Parietal lobe (tissue), 1 donor: ENCODE results near the gene DHRS1. TPM values are rescaled to one million over a fixed set of nuclear protein-coding genes. Genes with fewer than 3 reads are reported as not detected.

Experiments
- total RNA-seq: library from RNA; depleted of rRNA; stranded (reverse); fragments of >200 nt; gene quantifications from one replicate; pipeline ENCODE4 v1.2.3, GENCODE V29; 2014

DHRS1 gene
- 13.8 TPM for total RNA-seq

DNA sequence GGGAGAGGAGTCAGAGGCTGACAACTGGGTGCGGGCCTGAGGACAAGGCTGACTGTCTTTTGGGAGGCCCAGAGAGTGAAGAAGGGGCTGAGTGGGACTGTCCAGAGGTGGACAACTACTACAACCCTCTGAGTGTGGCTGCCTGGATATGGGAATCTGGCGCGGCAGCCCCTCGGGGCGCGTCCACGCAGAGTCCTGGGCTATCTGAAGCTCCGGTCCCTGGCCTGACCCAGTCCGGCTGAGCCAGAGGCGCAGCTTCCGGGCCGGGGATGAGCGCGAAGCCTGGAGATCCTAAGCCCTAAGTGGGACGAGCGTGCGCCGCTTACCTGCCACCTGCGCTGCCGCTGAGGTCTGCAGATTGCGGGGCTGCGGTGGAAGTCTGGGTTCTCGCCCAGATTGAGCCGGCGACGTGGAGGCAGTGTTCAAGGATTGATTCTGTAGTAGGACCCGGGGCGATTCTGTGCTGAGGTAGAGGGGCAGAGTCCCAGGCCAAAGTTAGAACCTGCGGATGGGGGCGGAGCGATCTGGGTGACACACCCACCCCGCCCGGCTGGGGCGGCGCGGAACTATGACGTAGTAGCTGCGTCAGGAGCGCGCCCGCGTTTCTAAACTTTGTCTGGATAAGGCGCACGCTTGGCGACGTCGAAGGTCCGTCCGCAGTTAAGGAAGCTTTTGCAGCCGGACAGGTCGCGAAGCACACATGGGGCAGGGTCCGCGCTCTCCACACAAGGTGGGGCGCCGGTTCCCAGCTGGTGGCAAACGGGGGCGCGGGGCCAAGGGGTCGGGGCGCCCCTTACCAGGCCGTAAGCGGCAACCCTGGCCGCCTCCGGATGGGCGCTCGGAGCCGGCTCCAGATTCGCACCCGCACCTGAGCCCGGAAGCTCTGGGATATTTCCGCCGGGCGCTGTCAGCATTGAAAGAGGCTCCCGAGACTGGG is at the start of gene DHRS1, which contains the start of gene NOP9:
Gene DHRS1, minus strand, starts transcription at position 526 of the 937 bp plus-strand sequence. CDS start 674 bp downstream, outside the sequence.
Gene NOP9, plus strand, starts transcription at position 596 of the 937 bp plus-strand sequence. Its CDS starts 105 bp downstream, at position 701.

DNA sequence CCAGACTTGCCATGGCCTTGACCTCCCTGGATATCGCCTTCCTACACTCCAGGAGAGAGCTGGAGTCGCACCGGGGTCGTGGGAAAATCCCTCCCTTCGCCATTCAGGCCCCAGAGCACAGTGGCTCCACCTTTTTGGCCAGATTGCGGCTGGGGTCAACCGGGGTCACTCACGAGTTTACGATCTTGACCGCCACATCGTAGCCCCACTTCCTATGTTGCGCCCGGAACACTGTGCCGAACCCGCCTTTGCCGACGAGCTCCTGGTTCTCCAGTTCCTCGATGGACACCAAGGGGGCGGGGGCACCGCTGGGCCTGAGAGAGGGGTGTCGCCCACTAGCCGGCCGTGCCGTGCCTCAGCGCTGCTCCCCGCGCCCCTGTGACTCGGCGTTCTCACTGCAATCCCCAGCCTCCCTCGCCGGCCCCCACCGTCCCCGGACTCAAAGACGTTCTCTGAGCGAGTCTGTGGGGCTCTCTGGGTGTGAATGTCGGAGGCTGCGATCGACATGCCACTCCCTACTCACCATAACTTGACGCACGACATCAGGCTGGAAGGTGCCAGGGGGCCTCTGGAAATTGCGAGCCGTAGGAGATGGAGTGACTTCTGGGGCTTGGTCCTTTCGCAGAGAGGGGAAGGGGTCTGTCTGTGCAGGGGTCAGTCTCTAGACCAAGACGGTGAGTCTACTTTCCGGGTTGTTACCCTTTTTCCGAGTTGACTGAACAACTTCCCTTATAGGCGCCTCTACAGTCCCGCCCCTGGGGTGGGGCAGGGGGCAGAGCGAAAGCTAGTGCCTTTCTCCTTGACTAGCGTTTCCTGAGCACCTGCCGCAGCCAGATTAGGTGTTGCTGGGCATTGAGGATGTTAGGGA is 39.9 kb upstream of the DHRS1 start, which contains the start of gene RIPK3:
Gene RIPK3, minus strand, starts transcription at position 708 of the 868 bp plus-strand sequence. Its CDS starts 165 bp downstream, at position 543.

DNA sequence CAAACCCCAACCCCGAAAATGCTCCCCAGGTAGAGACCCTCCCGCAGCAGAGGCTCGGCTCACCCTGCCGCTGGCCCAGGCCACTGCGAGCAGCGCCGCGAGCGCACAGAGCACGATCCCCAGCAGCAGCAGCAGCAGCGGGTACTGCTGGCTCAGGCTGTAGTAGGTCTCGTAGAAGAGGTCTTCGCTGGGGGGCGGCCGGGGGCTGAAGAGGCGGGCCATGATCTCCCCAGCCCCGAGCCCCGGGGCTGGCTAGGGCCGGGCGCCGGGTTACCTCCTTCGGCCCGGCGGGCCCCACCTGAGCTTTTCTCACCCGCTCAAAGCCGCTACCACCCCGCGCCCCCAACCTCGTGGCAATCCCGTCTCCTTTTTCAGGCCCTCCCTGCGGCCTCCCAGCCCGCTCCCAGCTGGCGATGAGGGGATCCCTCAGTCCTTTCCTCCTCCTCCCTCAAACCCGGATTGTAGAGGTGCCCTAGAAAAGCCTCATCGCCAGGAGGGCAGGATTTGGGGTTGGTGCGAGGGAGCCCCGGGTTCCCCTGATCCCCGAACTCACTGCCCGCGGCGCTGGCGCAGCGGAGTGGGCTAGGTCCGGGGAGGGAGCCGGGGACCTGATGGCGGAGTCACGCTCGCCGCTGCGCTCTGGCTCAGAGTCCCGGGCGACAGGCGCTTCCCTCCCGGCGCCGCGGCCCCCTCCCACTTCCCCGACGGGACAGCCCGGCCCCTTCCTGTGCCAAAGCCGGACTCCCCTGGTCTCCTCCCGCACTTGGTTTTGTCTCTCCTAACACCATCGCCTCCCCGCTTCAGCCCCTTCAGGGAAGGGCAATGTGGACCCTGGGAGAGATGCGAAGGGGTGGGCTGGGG is 35.1 kb upstream of the DHRS1 start, which contains the start of gene ADCY4:
Gene ADCY4, minus strand, starts transcription at position 641 of the 861 bp plus-strand sequence. Its CDS starts 419 bp downstream, at position 222.

DNA sequence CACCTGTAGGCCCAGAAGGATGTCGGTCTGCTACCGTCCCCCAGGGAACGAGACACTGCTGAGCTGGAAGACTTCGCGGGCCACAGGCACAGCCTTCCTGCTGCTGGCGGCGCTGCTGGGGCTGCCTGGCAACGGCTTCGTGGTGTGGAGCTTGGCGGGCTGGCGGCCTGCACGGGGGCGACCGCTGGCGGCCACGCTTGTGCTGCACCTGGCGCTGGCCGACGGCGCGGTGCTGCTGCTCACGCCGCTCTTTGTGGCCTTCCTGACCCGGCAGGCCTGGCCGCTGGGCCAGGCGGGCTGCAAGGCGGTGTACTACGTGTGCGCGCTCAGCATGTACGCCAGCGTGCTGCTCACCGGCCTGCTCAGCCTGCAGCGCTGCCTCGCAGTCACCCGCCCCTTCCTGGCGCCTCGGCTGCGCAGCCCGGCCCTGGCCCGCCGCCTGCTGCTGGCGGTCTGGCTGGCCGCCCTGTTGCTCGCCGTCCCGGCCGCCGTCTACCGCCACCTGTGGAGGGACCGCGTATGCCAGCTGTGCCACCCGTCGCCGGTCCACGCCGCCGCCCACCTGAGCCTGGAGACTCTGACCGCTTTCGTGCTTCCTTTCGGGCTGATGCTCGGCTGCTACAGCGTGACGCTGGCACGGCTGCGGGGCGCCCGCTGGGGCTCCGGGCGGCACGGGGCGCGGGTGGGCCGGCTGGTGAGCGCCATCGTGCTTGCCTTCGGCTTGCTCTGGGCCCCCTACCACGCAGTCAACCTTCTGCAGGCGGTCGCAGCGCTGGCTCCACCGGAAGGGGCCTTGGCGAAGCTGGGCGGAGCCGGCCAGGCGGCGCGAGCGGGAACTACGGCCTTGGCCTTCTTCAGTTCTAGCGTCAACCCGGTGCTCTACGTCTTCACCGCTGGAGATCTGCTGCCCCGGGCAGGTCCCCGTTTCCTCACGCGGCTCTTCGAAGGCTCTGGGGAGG is 11.3 kb upstream of the DHRS1 start, which contains the start of gene LTB4R:
Gene LTB4R, plus strand, starts transcription at position 857 of the 959 bp plus-strand sequence. CDS start 4,150 bp downstream, outside the sequence.

DNA sequence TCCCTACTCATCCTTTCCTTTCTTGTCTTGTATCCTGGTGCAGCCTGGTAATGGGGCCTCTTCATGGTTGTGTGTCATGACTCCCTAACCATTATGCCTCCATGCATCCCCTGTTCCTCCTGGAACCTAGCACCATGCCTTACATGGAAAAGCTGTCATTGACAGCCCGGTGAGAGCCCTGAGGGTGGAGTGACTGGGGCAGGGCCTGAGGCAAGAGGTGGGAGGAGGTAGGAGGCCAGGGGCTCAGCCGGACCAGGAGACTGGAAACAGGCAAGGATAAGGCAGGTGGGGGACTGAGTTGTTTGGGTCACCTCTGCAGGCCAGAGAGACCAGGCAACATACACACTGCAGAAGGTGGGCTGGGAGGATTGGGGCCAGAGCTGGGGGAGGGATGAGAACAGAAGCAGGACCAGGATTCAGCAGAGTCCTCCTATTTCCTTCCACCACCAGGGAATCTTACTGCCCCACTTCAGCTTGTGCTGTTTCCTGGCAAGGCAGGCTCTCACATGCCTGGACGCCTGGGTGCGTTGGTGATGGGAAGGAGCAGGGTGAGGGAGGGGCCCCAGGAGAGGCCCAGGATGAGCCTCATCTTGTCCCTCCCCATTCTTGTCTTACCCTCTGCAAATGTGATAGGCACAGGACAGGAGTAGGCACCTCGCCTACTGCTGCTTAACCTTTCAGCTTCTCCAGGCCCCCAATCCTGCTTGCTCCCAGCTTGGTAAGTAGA is 10.1 kb upstream of the DHRS1 start, which contains the start of gene LTB4R2:
Gene LTB4R2, plus strand, starts transcription at position 603 of the 727 bp plus-strand sequence. CDS start 525 bp downstream, outside the sequence.

DNA sequence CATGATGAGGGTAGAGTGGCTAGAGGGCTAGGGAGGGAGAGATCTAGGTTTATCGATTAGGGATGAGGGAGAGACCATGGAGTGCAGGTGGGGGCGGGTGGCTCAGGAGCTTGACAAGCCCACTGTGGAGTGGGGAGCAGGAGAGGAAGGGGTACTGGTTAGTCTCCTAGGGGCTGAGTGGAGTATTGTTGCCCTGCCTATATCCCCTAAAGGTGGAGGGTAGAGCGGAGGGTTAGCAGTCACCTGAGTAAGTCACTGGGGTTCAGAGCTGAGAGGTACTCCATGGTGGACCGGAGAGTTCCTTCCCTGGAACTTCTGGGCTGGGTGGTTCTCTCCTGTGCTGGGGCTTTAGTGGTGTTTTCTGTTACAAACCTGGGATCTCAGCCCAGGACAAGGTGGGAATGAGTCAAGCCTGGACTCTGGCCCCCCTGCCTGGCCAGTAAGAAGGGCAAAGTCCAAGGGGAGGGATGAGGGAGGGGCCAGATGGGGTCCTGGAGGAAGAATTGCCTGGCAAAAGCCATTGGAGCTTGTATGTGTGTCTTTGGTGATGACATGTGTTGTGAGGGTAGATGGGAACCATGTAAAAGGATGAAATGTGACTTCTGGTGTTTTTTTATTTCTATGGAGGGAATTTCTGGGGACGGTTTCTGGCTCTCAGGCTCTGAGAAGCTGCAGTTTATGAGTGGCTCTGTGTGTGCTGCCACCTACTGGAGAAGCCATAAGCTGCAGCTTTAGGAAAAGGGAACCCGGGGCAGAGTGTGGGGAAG is 8.2 kb upstream of the DHRS1 start, which contains the start of gene CIDEB:
Gene CIDEB, minus strand, starts transcription at position 403 of the 767 bp plus-strand sequence. Its CDS starts 119 bp downstream, at position 284.

DNA sequence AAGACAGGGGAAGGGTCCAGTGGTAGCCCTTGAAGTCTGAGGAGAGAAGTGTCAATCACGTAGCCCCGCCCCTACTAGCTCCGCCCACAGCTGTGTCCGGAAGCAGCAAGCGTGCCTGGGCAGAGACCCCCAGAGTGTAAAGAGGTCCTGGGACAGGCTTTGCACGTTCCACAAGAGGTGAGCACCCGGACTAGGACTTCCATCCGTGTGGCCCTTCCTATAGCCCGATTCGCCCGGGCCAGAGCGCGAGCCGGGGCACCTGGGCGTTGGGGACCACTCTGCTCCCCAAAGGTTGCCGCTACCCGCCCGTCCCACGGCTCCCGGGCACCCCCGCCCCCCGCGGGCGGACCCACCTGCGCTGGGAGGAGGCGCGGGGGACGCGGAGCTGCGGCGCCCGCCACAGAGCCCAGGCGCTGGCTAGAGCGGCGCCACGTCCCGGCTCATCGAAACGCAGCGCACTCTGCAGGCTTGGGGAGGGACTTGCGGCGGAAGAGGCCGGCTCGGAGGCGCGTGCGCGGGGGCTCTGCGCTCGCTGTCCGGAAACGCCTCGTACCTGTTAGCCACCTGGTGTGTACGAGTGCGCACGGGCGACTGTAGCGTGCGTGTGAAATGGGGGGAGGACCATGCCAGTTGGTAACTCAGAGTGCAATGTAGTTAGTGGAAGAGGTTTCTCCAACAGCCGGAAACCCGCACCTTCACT is 28.3 kb downstream of the DHRS1 start, which contains the start of gene RABGGTA:
Gene RABGGTA, minus strand, starts transcription at position 464 of the 700 bp plus-strand sequence. CDS start 482 bp downstream, outside the sequence.

DNA sequence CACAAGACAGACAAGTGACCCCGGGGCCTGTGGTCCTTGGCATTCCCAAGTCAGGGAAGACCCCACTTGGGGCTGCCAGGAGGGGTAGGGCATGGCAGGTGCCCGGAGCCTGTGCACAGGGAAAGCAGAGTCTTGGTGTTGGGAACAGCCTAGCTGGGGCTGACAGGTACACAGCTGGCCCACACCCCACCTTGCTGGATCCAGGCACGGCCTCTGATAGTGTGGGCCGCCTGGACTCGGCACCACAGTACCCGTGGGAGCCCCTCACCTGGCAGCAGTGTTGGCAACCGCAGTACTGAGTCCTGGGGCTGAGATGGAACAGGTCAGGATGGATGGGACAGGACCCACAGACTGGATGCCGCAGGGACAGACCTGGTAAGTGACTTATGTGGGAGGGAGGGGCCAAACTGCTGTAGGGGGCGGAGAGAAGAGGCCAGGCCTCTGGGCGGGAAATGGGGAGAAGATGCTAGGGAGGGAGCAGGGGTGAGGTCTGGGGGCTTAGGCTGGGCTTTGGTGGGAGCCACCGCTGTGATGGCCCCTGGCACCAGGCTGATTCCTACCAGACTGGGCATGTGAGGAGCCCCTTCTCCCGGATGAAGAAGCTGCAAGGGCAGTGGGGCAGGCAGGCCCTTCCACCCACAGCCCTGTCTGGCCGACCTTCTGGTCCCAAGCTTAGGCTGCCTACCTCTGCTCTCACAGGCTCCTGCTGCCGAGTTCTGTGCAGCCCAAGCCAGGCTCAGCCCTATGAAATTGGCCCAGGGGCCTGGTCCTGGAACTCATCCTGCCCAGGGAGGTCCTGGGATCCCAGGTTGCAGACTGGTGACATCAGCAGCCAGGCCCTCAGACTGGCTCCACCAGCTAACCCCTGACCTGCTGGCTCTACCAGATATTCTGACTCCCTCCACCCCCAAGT is 36.5 kb downstream of the DHRS1 start, which contains the start of gene TGM1:
Gene TGM1, minus strand, starts transcription at position 357 of the 913 bp plus-strand sequence. CDS start 825 bp downstream, outside the sequence.

Other genes starting within 250 kb of the DHRS1 start
- 51.6 TPM for gene CARMIL3, start 247.8 kb downstream of the DHRS1 start, total RNA-seq
- 27.2 TPM for gene CPNE6, start 228.2 kb downstream of the DHRS1 start, total RNA-seq
- 2.2 TPM for gene PCK2, start 205.5 kb downstream of the DHRS1 start, total RNA-seq
- 64.2 TPM for gene DCAF11, start 185.0 kb downstream of the DHRS1 start, total RNA-seq
- gene NRL, start 184.8 kb downstream of the DHRS1 start, total RNA-seq: 2.2 TPM
- gene FITM1, start 169.1 kb downstream of the DHRS1 start, total RNA-seq: 0.94 TPM
- 23.2 TPM for gene PSME1, start 163.6 kb downstream of the DHRS1 start, total RNA-seq
- 10.0 TPM for gene EMC9, start 158.2 kb downstream of the DHRS1 start, total RNA-seq
- 22.2 TPM for gene PSME2, start 153.2 kb downstream of the DHRS1 start, total RNA-seq
- 38.5 TPM for gene RNF31, start 152.3 kb downstream of the DHRS1 start, total RNA-seq
- 17.5 TPM for gene IRF9, start 138.5 kb downstream of the DHRS1 start, total RNA-seq
- 33.8 TPM for gene REC8, start 127.7 kb downstream of the DHRS1 start, total RNA-seq
- 18.2 TPM for gene IPO4, start 111.0 kb downstream of the DHRS1 start, total RNA-seq
- gene TM9SF1, start 104.3 kb downstream of the DHRS1 start, total RNA-seq: 20.7 TPM
- gene TSSK4, start 94.1 kb downstream of the DHRS1 start, total RNA-seq: not detected
- 35.1 TPM for gene CHMP4A, start 86.3 kb downstream of the DHRS1 start, total RNA-seq
- gene MDP1, start 83.7 kb downstream of the DHRS1 start, total RNA-seq: 25.0 TPM
- gene NEDD8, start 67.4 kb downstream of the DHRS1 start, total RNA-seq: 62.3 TPM
- 34.7 TPM for gene GMPR2, start 66.9 kb downstream of the DHRS1 start, total RNA-seq
- gene TINF2, start 57.2 kb downstream of the DHRS1 start, total RNA-seq: 51.3 TPM
- 4.4 TPM for gene TGM1, start 36.6 kb downstream of the DHRS1 start, total RNA-seq
- gene RABGGTA, start 28.2 kb downstream of the DHRS1 start, total RNA-seq: 30.7 TPM
- 25.4 TPM for gene NOP9, start 70 bp upstream of the DHRS1 start, total RNA-seq
- 5.6 TPM for gene CIDEB, start 8.2 kb upstream of the DHRS1 start, total RNA-seq
- gene LTB4R2, start 10.4 kb upstream of the DHRS1 start, total RNA-seq: 2.2 TPM
- 1.6 TPM for gene LTB4R, start 11.7 kb upstream of the DHRS1 start, total RNA-seq
- gene ADCY4, start 35.3 kb upstream of the DHRS1 start, total RNA-seq: 3.1 TPM
- gene RIPK3, start 40.2 kb upstream of the DHRS1 start, total RNA-seq: not detected
- 4.4 TPM for gene NFATC4, start 68.4 kb upstream of the DHRS1 start, total RNA-seq
- 34.7 TPM for gene NYNRIN, start 99.2 kb upstream of the DHRS1 start, total RNA-seq
- not detected for gene CBLN3, start 129.9 kb upstream of the DHRS1 start, total RNA-seq
- gene KHNYN, start 130.2 kb upstream of the DHRS1 start, total RNA-seq: 22.5 TPM
- gene SDR39U1, start 143.0 kb upstream of the DHRS1 start, total RNA-seq: 24.7 TPM
- not detected for gene CMA1, start 208.5 kb upstream of the DHRS1 start, total RNA-seq